SK-N-DZ (cell line): ENCODE measurements around the gene MED17.
"Not testable (repeated sequence)": the region's sequence is repeated elsewhere in the genome, so short reads cannot be mapped to it uniquely, and the experiment has no call there.

Experiments used
- DNase-seq: peaks from one replicate; pipeline ENCODE4 v3.0.0-alpha.2; 2015; ENCODE audit warnings: low spot score

MED17 gene

GRCh38 chr11:93757924-93758865, 25.9 kb upstream of the MED17 start:
- DNase-seq: no peak

GRCh38 chr11:93759123-93759522, 25.0 kb upstream of the MED17 start:
- DNase-seq: not testable (repeated sequence)

- DNase-seq: no peak
Measured at GRCh38 chr11:93761910-93762309, 22.2 kb upstream of the MED17 start.

- no peak for DNase-seq
Measured at GRCh38 chr11:93765551-93765950, 18.5 kb upstream of the MED17 start.

GRCh38 chr11:93766504-93766903, 17.6 kb upstream of the MED17 start:
- DNase-seq: no peak

GRCh38 chr11:93767018-93767417, 17.1 kb upstream of the MED17 start:
- DNase-seq: no peak

GRCh38 chr11:93770160-93770559, 13.9 kb upstream of the MED17 start:
- no peak for DNase-seq

GRCh38 chr11:93772123-93772522, 12.0 kb upstream of the MED17 start:
- DNase-seq: no peak

GRCh38 chr11:93773045-93773477, 11.0 kb upstream of the MED17 start:
- DNase-seq: no peak

- DNase-seq: no peak
Measured at GRCh38 chr11:93773601-93774200, 10.4 kb upstream of the MED17 start.

GRCh38 chr11:93774560-93774959, 9.5 kb upstream of the MED17 start:
- DNase-seq: not testable (repeated sequence)

GRCh38 chr11:93775289-93775688, 8.8 kb upstream of the MED17 start:
- DNase-seq: no peak

GRCh38 chr11:93783362-93783761, 720 bp upstream of the MED17 start:
- no peak for DNase-seq

- no peak for DNase-seq
Measured at GRCh38 chr11:93783765-93784144, 327 bp upstream of the MED17 start.

- no peak for DNase-seq
Measured at GRCh38 chr11:93784935-93785360, 866 bp downstream of the MED17 start.

GRCh38 chr11:93791493-93791892, 7.4 kb downstream of the MED17 start:
- no peak for DNase-seq

- no peak for DNase-seq
Measured at GRCh38 chr11:93796441-93797231, 12.6 kb downstream of the MED17 start.

GRCh38 chr11:93801366-93801765, 17.3 kb downstream of the MED17 start:
- DNase-seq: no peak

GRCh38 chr11:93804879-93805278, 20.8 kb downstream of the MED17 start:
- no peak for DNase-seq

- no peak for DNase-seq
Measured at GRCh38 chr11:93807980-93808379, 23.9 kb downstream of the MED17 start.

GRCh38 chr11:93813974-93814373, 29.9 kb downstream of the MED17 start:
- DNase-seq: no peak

GRCh38 chr11:93814966-93815633, 31.0 kb downstream of the MED17 start:
- DNase-seq: no peak
